ENCODE data around the gene TFCP2L1. TPM values are rescaled to one million over a fixed set of nuclear protein-coding genes. Genes with fewer than 3 reads are reported as not detected.
A peak's percentile ranks its signal among the peaks of the same experiment; 100 is the strongest.

Gene TFCP2L1
- total RNA-seq (2021) (3.3 to 4.3 TPM (median 3.7 TPM) in 3 replicates), Bru-seq, nascent RNA (percentile 35 among the genes with signal in this experiment)
- long read RNA-seq, experiment 1, full-length matches to known transcripts: 14 of 25 reads
- long read RNA-seq, experiment 1, partial matches to known transcripts: 1 of 25 reads
- long read RNA-seq, experiment 1, other reads (novel, unspliced or antisense): 10 of 25 reads
- long read RNA-seq, experiment 2, full-length matches to known transcripts: 2 of 7 reads
- long read RNA-seq, experiment 2, partial matches to known transcripts: 0 of 7 reads
- long read RNA-seq, experiment 2, other reads (novel, unspliced or antisense): 5 of 7 reads
- long read RNA-seq, experiment 3: 0 reads

DNA sequence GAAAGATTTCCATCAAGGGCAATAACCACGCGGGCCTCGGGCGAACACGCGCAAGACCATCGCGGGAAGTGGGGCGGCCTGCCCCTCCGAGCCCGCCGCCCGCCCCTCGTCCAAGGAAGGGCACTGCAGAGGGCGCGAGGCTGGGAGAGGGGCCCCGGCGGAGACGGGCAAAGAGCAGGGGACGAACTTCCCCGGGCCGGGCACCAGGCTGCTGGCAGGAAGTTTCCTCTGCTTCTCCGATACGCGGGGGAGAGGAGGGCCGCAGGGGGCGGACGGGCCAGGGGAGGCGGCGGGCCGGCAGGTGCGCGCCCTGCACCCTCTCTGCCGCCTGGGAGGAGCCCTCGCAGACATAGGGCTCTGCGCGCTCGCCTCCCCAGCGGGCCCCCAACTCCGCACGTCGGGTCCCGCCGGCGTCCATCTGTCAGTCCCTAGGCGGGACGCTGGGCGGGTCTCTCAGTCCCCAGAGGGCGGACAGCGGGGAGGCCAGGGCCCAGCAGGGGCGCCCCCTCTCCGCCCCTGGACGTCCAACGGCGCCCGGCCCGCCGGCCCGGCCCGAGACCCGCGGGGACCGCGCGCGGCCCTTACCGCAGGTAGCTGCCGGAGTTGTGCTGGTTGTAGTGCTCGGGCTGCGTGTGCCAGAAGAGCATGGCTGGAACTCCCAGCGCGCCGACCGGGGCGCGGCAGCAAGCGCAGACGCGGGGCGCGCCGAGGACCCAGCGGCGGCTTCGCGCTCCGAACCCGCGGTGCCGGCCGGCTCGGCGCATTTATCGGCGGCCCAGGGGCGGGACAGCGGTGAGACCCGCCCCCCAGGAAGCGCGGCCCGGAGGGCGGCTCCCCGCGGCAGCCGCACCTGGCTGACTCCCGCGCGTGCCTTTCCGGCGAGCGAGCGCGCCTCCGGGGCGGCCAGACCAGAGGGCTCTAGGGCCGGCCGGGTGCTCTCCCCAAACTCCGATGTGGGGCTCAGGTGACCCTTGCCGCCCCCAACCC is at the start of gene TFCP2L1:
TSS of gene TFCP2L1 (minus strand) at position 740 of the 987 bp plus-strand sequence. CDS start at position 647, 93 bp downstream.
- Mint-ChIP-seq H3K36me3 (no peaks in the 10 kb centered on the region), H3K27ac (no peak within 1 kb of the TSS), H3K4me3 (peak within 1 kb of the TSS; percentile 79), H3K4me1 (peaks cover 20% of the 10 kb centered on the region), H3K27me3 (ENCODE audit: low read depth) (peaks cover 43% of the 10 kb centered on the region), H3K9me3 (no peaks in the 10 kb centered on the region)
- peak; percentile 68 for DNase-seq (ENCODE audit: low spot score)
- CTCF ChIA-PET: interaction anchor here (1.6 kb wide), 2 partner anchors 10 to 156 kb away, joined by 5 to 6 read pairs; no protein-coding TSS in a partner anchor
- peak; percentile 78 for ATAC-seq
- POLR2A ChIA-PET: interaction anchor here (1.0 kb wide), 1 partner anchor 340 kb away, joined by 9 read pairs; no protein-coding TSS in a partner anchor
- TF ChIP-seq, protein P1, sequence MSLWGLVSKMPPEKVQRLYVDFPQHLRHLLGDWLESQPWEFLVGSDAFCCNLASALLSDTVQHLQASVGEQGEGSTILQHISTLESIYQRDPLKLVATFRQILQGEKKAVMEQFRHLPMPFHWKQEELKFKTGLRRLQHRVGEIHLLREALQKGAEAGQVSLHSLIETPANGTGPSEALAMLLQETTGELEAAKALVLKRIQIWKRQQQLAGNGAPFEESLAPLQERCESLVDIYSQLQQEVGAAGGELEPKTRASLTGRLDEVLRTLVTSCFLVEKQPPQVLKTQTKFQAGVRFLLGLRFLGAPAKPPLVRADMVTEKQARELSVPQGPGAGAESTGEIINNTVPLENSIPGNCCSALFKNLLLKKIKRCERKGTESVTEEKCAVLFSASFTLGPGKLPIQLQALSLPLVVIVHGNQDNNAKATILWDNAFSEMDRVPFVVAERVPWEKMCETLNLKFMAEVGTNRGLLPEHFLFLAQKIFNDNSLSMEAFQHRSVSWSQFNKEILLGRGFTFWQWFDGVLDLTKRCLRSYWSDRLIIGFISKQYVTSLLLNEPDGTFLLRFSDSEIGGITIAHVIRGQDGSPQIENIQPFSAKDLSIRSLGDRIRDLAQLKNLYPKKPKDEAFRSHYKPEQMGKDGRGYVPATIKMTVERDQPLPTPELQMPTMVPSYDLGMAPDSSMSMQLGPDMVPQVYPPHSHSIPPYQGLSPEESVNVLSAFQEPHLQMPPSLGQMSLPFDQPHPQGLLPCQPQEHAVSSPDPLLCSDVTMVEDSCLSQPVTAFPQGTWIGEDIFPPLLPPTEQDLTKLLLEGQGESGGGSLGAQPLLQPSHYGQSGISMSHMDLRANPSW (CRISPR knock-in tag; conservative IDR thresholded peaks at IDR 0.05; ENCODE audit: low read depth): no peak
- peak; percentile 58; the same call in 1 of the 2 replicates for TF ChIP-seq SP1 (CRISPR knock-in tag; conservative IDR thresholded peaks at IDR 0.05)
- no peak for TF ChIP-seq CDX4 (CRISPR knock-in tag; IDR thresholded peaks at IDR 0.05; ENCODE audit: borderline replicate concordance)
- TF ChIP-seq ZNF423 (CRISPR knock-in tag; IDR thresholded peaks at IDR 0.05): peak; percentile 68; the same call in 1 of the 2 replicates
- TF ChIP-seq ZNF425 (CRISPR knock-in tag; conservative IDR thresholded peaks at IDR 0.05): no peak
- 0 out of 2 replicates have a peak, but pooled peaks have one; percentile 54 for TF ChIP-seq E2F5 (CRISPR knock-in tag; IDR thresholded peaks at IDR 0.05)
- peak; percentile 49; the same call in 1 of the 2 replicates for TF ChIP-seq HMGXB4 (CRISPR knock-in tag; IDR thresholded peaks at IDR 0.05)
- TF ChIP-seq ERG (CRISPR knock-in tag; IDR thresholded peaks at IDR 0.05): no peak
- no peak for TF ChIP-seq NFYB (CRISPR knock-in tag; conservative IDR thresholded peaks at IDR 0.05; ENCODE audit: low read depth)
- no peak for TF ChIP-seq PRRX2 (CRISPR knock-in tag; IDR thresholded peaks at IDR 0.05)
- 0 out of 2 replicates have a peak, but pooled peaks have one; percentile 20 for TF ChIP-seq ZNF317 (CRISPR knock-in tag; IDR thresholded peaks at IDR 0.05; ENCODE audit: borderline replicate concordance, low read depth)
- peak; percentile 47; the same call in 1 of the 2 replicates for TF ChIP-seq FOXP1 (CRISPR knock-in tag; IDR thresholded peaks at IDR 0.05; ENCODE audit: borderline replicate concordance)
- TF ChIP-seq RORB (CRISPR knock-in tag; IDR thresholded peaks at IDR 0.05): no peak
- TF ChIP-seq OVOL2 (CRISPR knock-in tag; IDR thresholded peaks at IDR 0.05; ENCODE audit: borderline replicate concordance): no peak
- TF ChIP-seq IRF2 (CRISPR knock-in tag; IDR thresholded peaks at IDR 0.05; ENCODE audit: borderline replicate concordance, low read depth): no peak
- TF ChIP-seq NFATC4 (CRISPR knock-in tag; IDR thresholded peaks at IDR 0.05): no peak
- TF ChIP-seq ARID4B (CRISPR knock-in tag; IDR thresholded peaks at IDR 0.05; ENCODE audit: borderline replicate concordance): no peak
